MM.1S (cell line): Measurements from ENCODE around the gene RPS28.
A peak's percentile ranks its signal among the peaks of the same experiment; 100 is the strongest.
"Not testable (repeated sequence)": the region's sequence is repeated elsewhere in the genome, so short reads cannot be mapped to it uniquely, and the experiment has no call there.

ENCODE experiments used
- DNase-seq: peaks from one replicate; pipeline ENCODE4 v3.0.0-alpha.2; 2015
- H2AFZ ChIP-seq: fragments of 300-600 bp; sonication (generic); 2 replicates; pipeline ENCODE4 v1.6.0; 2016; ENCODE audit warnings: antibody characterized with exemption, low read length
- H3F3A ChIP-seq: fragments of 300-600 bp; sonication (generic); 2 replicates; pipeline ENCODE4 v1.6.1; 2016; ENCODE audit warnings: mild to moderate bottlenecking, antibody characterized with exemption, low read length, moderate library complexity, mixed read lengths; ENCODE audit not compliant: insufficient read depth
- H3K27ac ChIP-seq: fragments of 300-600 bp; sonication (generic); 2 replicates; pipeline ENCODE4 v1.5.1; 2016; ENCODE audit warnings: mild to moderate bottlenecking, low read length
- H3K27me3 ChIP-seq: fragments of 300-600 bp; sonication (generic); replicated peaks from 2 replicates; pipeline ENCODE4 v1.6.0; 2016; ENCODE audit warnings: low read length; ENCODE audit not compliant: insufficient read depth
- H3K36me3 ChIP-seq: fragments of 300-600 bp; sonication (generic); replicated peaks from 2 replicates; pipeline ENCODE4 v1.6.1; 2016; ENCODE audit warnings: mild to moderate bottlenecking, low read length, mixed read lengths; ENCODE audit not compliant: insufficient read depth
- H3K4me1 ChIP-seq: fragments of 300-600 bp; sonication (generic); 2 replicates; pipeline ENCODE4 v1.6.1; 2016; ENCODE audit warnings: low read length, mixed read lengths
- H3K4me2 ChIP-seq: fragments of 300-600 bp; sonication (generic); 2 replicates; pipeline ENCODE4 v1.6.0; 2016; ENCODE audit warnings: low read depth, low read length
- H3K4me3 ChIP-seq: fragments of 300-600 bp; sonication (generic); 2 replicates; pipeline ENCODE4 v1.5.1; 2016; ENCODE audit warnings: low read length, mixed read lengths
- H3K79me2 ChIP-seq: fragments of 300-600 bp; sonication (generic); 2 replicates; pipeline ENCODE4 v1.6.1; 2016; ENCODE audit warnings: mixed run types, low read length, mixed read lengths
- H3K9ac ChIP-seq: fragments of 300-600 bp; sonication (generic); 2 replicates; pipeline ENCODE4 v1.6.1; 2016; ENCODE audit warnings: low read length, mixed read lengths
- H3K9me2 ChIP-seq: fragments of 300-600 bp; sonication (generic); replicated peaks from 2 replicates; pipeline ENCODE4 v1.6.1; 2016; ENCODE audit warnings: mild to moderate bottlenecking, low read length, mixed read lengths; ENCODE audit not compliant: insufficient read depth
- H3K9me3 ChIP-seq: fragments of 300-600 bp; sonication (generic); replicated peaks from 2 replicates; pipeline ENCODE4 v1.6.1; 2016; ENCODE audit warnings: mild to moderate bottlenecking, low read length, mixed read lengths; ENCODE audit not compliant: insufficient read depth
- H4K20me1 ChIP-seq: fragments of 300-600 bp; sonication (generic); 2 replicates; pipeline ENCODE4 v1.6.1; 2016; ENCODE audit warnings: mild to moderate bottlenecking, low read length, moderate library complexity, mixed read lengths; ENCODE audit not compliant: insufficient read depth
- EZH2 ChIP-seq: fragments of 300-600 bp; sonication (generic); optimal IDR thresholded peaks from 2 replicates; pipeline ENCODE3; 2017; ENCODE audit warnings: low read depth, mild to moderate bottlenecking, antibody characterized with exemption, low read length, mixed read lengths
- EZH2phosphoT487 ChIP-seq: fragments of 300-600 bp; sonication (generic); IDR thresholded peaks from 2 replicates; pipeline ENCODE4 v1.6.1; 2018; ENCODE audit warnings: antibody characterized with exemption, low read length
- TF ChIP-seq, protein P1 (sequence below): fragments of 300-600 bp; sonication (generic); IDR thresholded peaks from 2 replicates; pipeline ENCODE4 v1.5.1; 2016; ENCODE audit warnings: antibody characterized with exemption, low read length, mixed read lengths

RPS28 gene

DNA sequence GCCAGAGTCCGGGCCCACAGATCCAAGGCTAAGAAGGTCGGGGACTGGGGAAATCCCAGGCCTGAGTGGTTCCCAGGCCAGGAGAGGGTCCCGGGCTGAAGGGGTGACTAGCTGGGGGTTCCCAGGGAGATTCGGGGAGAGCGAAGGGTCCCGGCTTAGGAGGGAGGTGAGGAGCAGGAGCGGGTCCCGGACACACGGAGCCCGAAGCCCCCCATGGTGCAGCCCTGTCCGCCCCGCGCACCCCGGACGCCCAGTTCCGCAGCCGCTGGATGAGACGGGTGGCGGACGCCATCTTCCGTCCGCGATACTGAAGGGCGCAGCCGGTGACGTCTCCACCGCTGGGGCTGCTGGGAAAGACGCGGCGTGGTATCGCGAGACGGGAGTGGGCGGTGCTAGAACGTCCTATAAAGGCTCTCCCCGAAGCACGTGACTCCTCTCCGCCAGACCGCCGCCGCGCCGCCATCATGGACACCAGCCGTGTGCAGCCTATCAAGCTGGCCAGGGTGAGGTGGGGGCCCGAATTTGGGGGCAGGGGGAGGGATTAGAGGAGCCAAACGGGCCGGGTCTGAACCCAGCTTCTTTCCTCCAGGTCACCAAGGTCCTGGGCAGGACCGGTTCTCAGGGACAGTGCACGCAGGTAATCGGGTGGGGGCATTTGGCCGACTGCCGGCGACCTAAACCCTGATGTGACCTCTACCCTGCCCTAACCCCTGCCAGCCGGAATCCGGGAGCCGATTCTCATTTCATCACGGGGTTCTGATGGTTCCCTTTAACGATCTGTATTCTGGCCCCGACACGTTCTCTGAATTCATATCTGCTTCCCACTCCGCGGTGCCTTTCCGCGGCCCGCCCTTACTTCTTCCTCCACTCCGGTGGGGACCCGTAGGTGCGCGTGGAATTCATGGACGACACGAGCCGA lies at the start of gene RPS28, which contains the start of gene NDUFA7:
Gene RPS28 (plus strand): TSS at position 430 of the 919 bp plus-strand sequence. CDS start 35 bp downstream, at position 465.
Gene NDUFA7 (minus strand): TSS at position 309 of the 919 bp plus-strand sequence. CDS start 17 bp downstream, at position 292.
- H3K9ac ChIP-seq, result peak within 1 kb of the TSS; percentile 83
- H3K36me3 ChIP-seq, result peaks cover 11% of the 10 kb centered on the region
- peaks cover 45% of the 10 kb centered on the region for H3K79me2 ChIP-seq
- peak within 1 kb of the TSS; percentile 89 for H3K4me3 ChIP-seq
- peaks cover 4% of the 10 kb centered on the region; the same call in 1 of the 2 replicates for H4K20me1 ChIP-seq
- TF ChIP-seq, protein P1, sequence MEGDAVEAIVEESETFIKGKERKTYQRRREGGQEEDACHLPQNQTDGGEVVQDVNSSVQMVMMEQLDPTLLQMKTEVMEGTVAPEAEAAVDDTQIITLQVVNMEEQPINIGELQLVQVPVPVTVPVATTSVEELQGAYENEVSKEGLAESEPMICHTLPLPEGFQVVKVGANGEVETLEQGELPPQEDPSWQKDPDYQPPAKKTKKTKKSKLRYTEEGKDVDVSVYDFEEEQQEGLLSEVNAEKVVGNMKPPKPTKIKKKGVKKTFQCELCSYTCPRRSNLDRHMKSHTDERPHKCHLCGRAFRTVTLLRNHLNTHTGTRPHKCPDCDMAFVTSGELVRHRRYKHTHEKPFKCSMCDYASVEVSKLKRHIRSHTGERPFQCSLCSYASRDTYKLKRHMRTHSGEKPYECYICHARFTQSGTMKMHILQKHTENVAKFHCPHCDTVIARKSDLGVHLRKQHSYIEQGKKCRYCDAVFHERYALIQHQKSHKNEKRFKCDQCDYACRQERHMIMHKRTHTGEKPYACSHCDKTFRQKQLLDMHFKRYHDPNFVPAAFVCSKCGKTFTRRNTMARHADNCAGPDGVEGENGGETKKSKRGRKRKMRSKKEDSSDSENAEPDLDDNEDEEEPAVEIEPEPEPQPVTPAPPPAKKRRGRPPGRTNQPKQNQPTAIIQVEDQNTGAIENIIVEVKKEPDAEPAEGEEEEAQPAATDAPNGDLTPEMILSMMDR, result peak; percentile 51
- TF ChIP-seq EZH2 (no peak), EZH2phosphoT487 (no peak)
- H3K4me2 ChIP-seq, result peak within 1 kb of the TSS; percentile 90
- peaks cover 39% of the 10 kb centered on the region for H3F3A ChIP-seq
- peaks cover 8% of the 10 kb centered on the region for H3K4me1 ChIP-seq
- no peaks in the 10 kb centered on the region for H3K9me2 ChIP-seq
- peak within 1 kb of the TSS; percentile 60 for H2AFZ ChIP-seq
- peak within 1 kb of the TSS; percentile 51; the same call in 1 of the 2 replicates for H3K27ac ChIP-seq
- no peaks in the 10 kb centered on the region for H3K27me3 ChIP-seq
- DNase-seq, result peak; percentile 98
- H3K9me3 ChIP-seq, result no peaks in the 10 kb centered on the region

DNA sequence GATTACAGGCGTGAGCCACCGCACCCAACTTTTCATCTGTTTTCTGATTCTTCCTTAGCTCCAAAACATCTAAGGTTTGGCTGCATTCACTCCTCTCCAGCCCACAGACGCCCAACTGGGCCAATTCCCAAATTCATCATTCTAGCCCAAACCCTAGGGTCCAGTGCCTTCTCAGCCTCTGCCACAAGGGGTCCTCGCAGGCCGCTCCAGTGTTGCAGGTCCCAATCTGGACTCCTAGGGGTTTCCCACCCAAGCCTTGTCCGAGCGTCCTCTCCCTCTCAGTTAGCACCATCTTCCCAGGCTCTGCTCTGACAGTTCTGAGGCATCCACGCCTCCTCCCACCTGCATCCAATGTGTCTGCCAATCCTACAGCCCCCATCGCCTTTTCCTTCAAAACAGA lies 44.8 kb upstream of the RPS28 start:
- not testable (repeated sequence) for H3K27me3 ChIP-seq, H3K36me3 ChIP-seq, H3K79me2 ChIP-seq, H3K4me3 ChIP-seq, H3K4me2 ChIP-seq, DNase-seq, H3K9me2 ChIP-seq, H2AFZ ChIP-seq, H3K4me1 ChIP-seq, H3K9ac ChIP-seq, H3K27ac ChIP-seq, H3F3A ChIP-seq, H3K9me3 ChIP-seq, H4K20me1 ChIP-seq

DNA sequence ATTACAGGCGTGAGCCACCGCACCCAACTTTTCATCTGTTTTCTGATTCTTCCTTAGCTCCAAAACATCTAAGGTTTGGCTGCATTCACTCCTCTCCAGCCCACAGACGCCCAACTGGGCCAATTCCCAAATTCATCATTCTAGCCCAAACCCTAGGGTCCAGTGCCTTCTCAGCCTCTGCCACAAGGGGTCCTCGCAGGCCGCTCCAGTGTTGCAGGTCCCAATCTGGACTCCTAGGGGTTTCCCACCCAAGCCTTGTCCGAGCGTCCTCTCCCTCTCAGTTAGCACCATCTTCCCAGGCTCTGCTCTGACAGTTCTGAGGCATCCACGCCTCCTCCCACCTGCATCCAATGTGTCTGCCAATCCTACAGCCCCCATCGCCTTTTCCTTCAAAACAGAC lies 30.0 kb upstream of the RPS28 start:
- H3K4me3 ChIP-seq, H3K9me3 ChIP-seq, H3F3A ChIP-seq, H2AFZ ChIP-seq, H3K27ac ChIP-seq, H4K20me1 ChIP-seq, H3K9me2 ChIP-seq, H3K79me2 ChIP-seq, DNase-seq, H3K4me1 ChIP-seq, H3K27me3 ChIP-seq, H3K36me3 ChIP-seq, H3K9ac ChIP-seq, H3K4me2 ChIP-seq: not testable (repeated sequence)

DNA sequence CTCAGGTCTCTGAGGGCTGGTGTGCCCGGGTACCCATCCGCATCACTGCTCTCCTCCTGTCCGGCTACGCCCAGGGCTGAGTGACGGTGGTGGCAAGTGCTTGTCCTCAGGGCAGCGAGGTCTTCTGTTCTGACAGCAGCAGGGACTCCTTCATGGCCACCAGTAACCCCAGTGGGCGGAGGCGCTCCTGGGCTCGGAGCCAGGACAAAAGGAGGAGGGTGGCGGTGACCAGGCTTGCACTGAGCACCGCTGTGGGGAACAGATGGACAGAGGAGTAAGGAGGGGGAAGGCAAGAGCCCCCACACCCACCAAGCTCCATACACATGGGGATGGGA lies 19.0 kb upstream of the RPS28 start:
- H4K20me1 ChIP-seq, result no peaks in the 10 kb centered on the region
- peaks cover 8% of the 10 kb centered on the region for H3K36me3 ChIP-seq
- no peak overlapping the region for H3K4me2 ChIP-seq
- H3K27ac ChIP-seq, result no peak overlapping the region
- H3K27me3 ChIP-seq, result no peaks in the 10 kb centered on the region
- TF ChIP-seq EZH2, result no peak
- TF ChIP-seq, protein P1, result no peak
- TF ChIP-seq EZH2phosphoT487, result no peak
- H3F3A ChIP-seq, result no peaks in the 10 kb centered on the region
- peaks cover 6% of the 10 kb centered on the region for H3K4me1 ChIP-seq
- no peaks in the 10 kb centered on the region for H3K9me3 ChIP-seq
- no peak for DNase-seq
- no peaks in the 10 kb centered on the region for H3K9me2 ChIP-seq
- peaks cover 39% of the 10 kb centered on the region for H3K79me2 ChIP-seq
- H2AFZ ChIP-seq, result no peak overlapping the region
- no peak overlapping the region for H3K4me3 ChIP-seq
- no peak overlapping the region for H3K9ac ChIP-seq
